CD4-positive, alpha-beta T cell treated with Interleukin-6 for 4 hours (primary cell): ENCODE measurements around the gene ANKRD23.

Source experiments
- DNase-seq: peaks from one replicate; pipeline ENCODE4 v3.0.0-alpha.2; 2020; ENCODE audit warnings: mixed read lengths

Gene ANKRD23

DNA sequence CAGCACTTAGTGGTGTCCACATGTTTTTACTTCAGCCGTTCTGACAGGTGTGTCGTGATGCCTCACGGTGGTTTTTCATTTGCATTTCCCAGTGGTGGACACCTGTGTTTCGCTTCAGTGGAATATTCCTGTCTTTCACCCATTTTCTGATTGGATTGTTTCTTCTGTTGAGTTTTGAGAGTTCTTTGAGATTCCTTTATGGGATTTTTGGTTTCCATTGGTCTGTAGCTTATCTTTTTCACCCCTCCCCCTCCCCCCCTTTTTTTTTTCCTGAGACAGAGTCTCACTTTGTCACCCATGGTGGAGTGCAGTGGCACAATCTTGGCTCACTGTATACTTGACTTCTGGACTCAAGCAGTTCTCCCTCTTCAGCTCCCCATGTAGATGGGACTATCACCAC, 8.0 kb downstream of the ANKRD23 start:
- no peak for DNase-seq

GRCh38 chr2:96832754-96833507, 10.9 kb downstream of the ANKRD23 start:
- DNase-seq, result no peak

DNA sequence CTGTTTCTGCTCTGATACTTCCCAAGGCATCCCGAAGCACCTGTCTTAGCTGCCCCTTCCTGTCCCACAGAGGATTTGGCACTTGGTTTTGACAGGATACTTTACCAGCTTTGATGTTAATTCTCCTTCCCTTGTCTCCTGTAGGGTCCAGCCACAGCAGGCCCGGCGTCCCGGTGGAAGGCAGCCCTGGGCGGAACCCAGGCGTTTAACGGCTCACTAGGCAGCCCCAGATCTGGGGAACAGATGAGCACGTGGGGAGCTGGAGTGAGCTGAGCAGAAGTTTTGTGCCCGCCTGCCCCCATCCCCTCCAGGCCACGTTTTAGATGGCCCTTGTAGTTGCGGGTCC, 11.4 kb downstream of the ANKRD23 start:
- no peak for DNase-seq

DNA sequence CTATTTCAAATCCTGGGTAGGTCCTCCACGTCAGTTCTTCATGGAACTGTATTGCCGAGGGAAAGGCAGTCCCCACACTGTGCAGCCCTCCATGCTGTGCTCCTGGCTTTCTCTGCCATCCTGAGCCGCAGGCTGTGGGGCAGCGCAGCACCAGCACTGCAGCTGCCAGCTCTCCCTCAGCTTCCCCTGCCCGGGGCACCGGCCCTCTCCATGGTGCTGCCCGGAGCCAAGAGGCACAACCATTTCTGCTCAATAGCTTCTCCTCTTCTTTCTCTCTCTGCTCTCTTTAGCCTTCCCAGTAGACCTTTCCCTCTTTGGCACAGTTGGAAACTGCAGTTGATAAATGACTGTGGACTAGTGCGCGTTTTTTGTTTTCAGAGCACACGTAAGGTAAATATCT, 12.1 kb downstream of the ANKRD23 start:
- no peak for DNase-seq

DNA sequence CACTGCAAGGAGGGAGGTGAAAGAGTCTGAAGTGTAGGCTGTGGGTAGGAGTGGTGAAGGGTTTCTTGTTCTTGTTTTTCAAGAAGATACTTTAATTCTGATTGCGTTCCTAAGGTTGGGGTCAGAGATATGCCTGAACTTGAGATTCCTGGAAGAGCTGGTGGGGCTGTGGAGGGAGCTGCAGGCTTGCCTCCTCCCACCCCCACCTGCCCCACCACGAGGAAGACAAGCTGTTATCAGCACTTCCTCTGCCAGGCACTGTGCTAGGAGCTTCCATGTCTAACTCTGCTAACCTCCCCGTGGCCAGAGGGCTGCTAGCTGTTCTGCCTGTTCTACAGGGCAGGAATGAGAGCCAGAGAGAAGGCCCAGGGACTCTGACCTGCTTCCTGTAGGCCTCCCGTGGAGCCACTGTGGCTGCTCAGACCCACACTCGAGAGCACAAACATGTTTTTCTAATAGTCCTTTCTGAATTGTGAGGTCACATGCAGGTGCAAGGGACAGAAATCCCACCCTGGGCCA, 13.7 kb downstream of the ANKRD23 start:
- DNase-seq, result no peak

DNA sequence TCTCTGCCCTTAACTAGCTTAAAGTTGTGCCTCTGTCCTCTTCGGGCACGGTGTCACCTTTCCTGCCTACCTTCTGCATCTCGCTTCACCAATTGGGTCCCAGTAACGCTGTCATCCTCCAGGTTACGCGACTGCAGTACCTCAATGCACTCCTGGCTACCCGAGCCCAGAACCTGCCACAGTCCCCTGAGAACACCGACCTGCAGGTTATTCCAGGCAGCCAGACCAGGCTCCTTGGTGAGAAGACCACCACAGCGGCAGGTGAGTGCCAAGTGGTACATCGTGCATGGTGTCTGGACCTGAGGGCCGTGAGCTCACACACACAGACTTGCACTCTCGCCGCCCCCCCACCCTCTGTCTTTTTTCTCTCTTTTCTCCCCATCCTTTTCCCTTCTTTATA, 14.9 kb downstream of the ANKRD23 start:
- no peak for DNase-seq

GRCh38 chr2:96828436-96828835, 15.4 kb downstream of the ANKRD23 start:
- no peak for DNase-seq

GRCh38 chr2:96826546-96827278, 17.1 kb downstream of the ANKRD23 start:
- DNase-seq, result no peak

- no peak for DNase-seq
Measured at GRCh38 chr2:96825057-96825456, 18.8 kb downstream of the ANKRD23 start.

- no peak for DNase-seq
Measured at GRCh38 chr2:96824079-96824870, 19.5 kb downstream of the ANKRD23 start.

- DNase-seq, result no peak
Measured at GRCh38 chr2:96823198-96823597, 20.6 kb downstream of the ANKRD23 start.

- DNase-seq, result no peak
Measured at GRCh38 chr2:96822786-96823185, 21.0 kb downstream of the ANKRD23 start.

GRCh38 chr2:96821113-96821675, 22.6 kb downstream of the ANKRD23 start:
- no peak for DNase-seq

GRCh38 chr2:96819876-96820511, 23.8 kb downstream of the ANKRD23 start:
- no peak for DNase-seq

- no peak for DNase-seq
Measured at GRCh38 chr2:96819128-96819875, 24.5 kb downstream of the ANKRD23 start.

DNA sequence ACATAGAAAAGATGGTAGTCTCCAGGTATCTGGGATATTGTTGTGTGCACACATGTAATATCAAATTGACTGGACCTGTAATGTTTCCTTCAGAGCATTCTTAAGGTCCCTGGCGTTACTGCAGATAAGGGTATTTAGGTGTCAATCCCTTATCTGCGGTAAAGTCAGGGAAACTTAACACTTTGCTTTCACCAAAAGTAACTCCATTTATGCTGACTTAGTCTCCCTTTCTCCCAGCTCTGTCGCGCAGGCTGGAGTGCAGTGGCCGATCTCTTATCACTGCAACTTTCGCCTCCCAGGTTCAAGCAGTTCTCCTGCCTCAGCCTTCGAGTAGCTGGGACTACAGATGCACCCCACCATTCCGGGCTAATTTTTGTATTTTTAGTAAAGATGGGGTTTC, 25.9 kb downstream of the ANKRD23 start:
- DNase-seq, result no peak

GRCh38 chr2:96816836-96817702, 26.8 kb downstream of the ANKRD23 start:
- peak; percentile 20 for DNase-seq

- peak; percentile 98 for DNase-seq
Measured at GRCh38 chr2:96816127-96816835, 27.5 kb downstream of the ANKRD23 start, which contains the start of gene CNNM3. Gene CNNM3 (plus strand): TSS chr2:96816268. CDS start chr2:96816278, 10 bp downstream.

DNA sequence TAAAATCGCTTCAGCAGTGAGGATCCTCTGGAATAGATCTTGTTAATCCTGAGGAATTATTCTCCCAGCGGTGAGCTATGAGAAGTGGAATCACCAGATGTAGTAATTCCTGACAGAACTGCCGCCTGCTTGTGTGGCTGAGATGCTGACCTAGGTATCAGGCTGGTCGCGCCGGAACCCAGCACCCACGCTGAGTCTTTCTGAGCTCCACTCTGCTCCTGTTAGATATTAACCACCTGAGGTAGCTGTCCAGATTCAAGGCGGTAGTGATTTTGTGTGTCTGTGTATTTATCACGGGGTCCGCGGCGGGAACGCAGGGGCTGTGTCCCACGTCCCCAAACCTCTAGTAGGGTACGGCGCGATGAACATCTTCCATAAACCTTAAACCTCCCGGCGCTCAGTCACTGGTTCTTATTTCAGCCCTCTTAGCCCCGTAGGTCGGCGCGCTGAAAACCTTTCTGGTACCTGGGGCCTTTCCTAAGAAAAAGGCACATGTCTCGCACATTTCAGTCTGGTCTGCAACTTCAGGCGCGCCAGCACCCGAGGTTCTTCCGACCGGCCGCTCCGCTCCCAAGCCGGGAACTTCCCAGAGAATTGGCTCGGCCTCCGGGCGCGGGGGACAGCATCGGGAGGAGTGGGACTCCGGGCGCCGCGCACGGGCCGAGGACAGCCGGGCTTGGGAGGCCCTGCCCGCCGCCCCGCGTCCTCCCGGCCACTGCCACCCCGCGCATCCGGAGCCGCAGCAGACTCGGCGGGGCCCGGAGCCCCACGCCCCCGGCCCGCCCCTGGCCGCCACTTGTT, 28.3 kb downstream of the ANKRD23 start:
- DNase-seq, result peak; percentile 40
